GM18499 (cell line): ENCODE results near the gene SERAC1.
"Not testable (repeated sequence)": the region's sequence is repeated elsewhere in the genome, so short reads cannot be mapped to it uniquely, and the experiment has no call there.

Experiments used
- ATAC-seq: cut with Tn5 transposase; IDR thresholded peaks from one replicate; pipeline ENCODE4 v1.9.1; 2021; ENCODE audit warnings: moderate number of reproducible peaks; ENCODE audit not compliant: insufficient read depth, unreplicated experiment

Gene SERAC1

DNA sequence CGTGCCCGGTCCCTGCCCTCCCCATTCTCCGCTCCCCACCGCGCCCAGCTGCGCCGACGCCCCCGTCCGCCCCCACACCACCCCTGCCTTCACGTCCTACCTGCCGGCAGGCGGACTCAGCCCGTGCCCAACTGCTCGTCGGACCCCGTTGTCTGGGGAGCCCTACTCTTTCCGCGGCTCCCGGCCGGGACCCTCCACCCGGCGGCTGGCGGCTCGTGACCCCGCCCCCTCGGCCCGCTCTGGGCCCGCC lies at the start of gene SERAC1:
Gene SERAC1 (minus strand): TSS at position 223 of the 250 bp plus-strand sequence. CDS start 9,899 bp downstream, outside the sequence.
- ATAC-seq, result no peak

DNA sequence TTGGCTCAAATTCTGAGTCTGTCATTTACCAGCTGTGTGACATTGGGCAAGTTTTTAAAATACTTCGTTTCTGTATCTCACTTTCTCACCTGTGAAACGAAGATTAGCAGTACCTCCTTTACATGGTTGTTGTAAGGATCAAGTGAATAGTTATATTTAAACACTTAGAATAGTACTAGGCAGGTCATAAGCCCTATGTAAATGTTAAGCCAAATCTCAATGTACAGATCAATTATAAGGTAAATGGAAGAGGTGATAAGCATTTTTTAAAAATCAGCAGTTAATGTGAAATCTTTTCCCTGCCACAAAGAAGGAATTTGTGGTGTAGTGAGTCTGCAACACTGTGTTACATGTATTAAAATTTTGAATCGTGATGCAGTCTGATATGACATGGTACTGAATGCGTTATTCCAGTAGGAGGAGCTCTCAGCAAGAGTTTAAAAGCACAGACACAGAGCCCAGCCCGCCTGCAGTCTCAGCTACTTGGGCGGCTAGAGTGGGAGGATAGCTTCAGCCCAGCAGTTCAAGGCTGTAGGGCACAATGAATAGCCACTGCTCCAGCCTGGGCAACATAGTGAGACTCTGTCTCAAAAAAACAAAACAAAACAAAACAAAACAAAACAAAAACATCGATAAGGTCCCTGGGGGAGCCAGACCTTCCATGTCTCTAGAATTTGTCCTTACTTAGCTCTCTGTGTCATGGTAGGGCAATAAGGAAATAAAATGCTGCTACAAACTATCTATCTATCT lies 46.0 kb upstream of the SERAC1 start:
- ATAC-seq, result peak; percentile 85

DNA sequence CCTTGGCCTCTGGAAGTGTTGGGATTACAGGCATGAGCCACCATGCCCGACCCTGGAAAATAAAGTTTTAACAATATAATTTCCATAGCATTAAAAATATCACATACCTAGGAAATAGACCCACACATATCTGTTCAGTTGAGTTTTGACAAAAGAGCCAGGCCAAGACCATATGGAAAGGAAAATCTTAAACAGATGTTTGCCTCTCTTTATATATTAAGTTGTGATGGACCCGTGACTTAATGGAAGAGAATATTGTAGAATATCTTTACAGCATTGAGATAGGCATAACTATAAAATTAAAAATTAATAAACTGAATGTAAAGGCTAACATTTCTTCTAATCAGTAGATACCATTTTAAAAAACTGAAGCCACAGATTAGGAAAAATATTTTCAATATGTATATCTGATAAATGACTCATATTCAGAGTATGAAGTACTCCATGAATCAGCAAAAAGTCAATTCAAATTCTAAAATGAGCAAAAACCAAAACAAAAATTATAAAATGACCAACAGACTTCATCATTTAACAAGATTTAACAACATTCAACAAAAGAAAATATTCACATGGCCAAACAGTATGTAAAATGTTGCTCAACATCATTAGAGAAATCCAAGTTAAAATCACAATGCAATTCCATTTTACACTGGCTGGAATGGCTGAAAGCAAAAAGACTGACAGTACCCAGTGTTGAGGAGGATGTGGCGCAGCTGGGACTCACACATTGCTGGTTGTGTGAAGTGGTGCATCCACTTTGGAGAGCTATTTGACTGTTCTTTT lies 43.4 kb upstream of the SERAC1 start:
- ATAC-seq, result no peak

DNA sequence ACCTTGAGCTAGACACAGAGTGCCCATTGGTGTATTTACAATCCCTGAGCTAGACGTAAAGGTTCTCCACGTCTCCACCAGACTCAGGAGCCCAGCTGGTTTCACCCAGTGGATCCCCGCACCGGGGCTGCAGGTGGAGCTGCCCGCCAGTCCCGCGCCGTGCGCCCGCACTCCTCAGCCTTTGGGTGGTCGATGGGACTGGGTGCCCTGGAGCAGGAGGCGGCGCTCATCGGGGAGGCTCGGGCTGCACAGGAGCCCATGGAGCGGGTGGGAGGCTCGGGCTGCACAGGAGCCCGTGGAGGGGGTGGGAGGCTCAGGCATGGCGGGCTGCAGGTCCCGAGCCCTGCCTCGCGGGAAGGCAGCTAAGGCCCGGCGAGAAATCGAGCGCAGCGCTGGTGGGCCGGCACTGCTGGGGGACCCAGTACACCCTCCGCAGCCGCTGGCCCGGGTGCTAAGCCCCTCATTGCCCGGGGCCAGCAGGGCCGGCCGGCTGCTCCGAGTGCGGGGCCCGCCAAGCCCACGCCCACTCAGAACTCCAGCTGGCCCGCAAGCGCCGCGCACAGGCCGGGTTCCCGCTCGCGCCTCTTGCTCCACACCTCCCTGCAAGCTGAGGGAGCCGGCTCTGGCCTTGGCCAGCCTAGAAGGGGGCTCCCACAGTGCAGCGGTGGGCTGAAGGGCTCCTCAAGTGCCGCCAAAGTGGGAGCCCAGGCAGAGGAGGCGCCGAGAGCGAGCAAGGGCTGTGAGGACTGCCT lies 41.7 kb upstream of the SERAC1 start:
- ATAC-seq, result not testable (repeated sequence)

DNA sequence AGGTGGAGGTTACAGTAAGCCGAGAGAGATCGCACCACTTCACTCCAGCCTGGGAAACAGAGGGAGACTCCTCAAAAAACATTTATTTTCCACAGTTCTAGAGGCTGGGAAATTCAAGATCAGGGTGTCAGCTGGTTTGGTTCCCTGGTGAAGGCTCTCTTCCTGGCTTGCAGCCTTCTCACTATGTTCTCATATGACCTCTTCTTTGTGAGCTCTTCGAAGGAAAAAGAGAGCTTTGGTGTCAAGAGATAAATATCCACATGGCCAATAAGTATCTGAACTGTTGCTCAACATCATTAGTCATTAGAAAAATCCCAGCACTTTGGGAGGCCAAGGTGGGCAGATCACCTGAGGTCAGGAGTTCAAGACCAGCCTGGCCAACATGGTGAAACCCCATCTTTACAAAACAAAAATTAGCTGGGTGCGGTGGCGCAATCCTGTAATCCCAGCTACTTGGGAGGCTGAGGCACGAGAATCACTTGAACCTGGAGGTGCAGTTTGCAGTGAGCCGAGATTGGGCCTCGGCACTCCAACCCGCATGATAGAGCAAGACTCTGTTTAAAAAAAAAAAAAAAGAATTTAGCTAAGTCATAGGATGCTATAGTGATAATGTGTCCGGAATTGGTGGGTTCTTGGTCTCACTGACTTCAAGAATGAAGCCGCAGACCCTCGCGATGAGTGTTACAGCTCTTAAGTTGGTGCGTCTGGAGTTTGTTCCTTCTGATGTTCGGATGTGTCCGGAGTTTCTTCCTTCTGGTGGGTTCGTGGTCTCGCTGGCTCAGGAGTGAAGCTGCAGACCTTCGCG lies 40.4 kb upstream of the SERAC1 start:
- ATAC-seq, result not testable (repeated sequence)

DNA sequence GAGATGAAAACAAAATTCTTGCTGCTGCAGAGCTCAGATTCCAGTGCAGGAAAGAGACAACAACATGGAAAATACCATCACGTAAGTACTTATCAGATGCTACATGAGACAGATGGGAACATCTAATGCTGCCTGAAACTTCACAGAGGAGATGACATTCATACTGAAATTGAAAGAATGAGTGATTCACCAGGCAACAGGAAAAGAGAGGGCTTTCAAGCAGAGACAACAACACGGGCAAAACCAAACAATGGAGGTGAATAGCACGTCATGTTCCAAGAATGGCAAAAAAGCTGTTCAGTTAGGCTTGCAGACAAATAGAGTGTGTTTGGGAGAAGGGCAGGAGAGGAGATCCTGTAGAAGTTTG lies 39.3 kb upstream of the SERAC1 start:
- peak; percentile 79 for ATAC-seq

DNA sequence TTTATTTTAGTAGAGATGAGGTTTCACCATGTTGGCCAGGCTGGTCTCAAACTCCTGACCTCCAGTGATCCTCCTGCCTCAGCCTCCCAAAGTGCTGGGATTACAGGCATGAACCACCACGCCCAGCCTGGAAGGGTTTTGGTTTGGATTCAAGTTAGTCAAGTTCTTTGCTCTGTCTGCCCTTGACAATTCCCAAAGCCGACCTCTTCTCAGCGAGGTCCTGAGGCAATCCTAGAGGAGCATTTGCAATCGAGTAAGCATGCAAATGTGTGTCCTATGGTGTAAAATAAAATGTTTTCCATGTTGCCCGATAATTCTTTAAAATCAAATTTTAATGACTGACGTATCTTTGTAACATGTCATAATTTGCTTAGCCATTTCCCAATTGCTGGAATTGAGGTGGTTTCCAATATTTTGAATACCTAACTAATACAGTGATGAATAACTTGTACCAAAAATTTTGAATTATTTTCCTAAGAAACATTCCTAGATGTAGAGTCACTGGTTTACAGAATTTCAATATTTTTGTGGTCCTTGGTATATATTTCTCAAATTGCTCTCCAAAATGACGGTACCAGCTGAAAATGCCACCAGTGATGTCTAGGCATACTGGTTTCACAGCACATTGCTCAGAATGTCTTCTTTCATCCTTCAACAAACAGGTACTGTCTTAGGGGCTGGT lies 38.8 kb upstream of the SERAC1 start:
- no peak for ATAC-seq

DNA sequence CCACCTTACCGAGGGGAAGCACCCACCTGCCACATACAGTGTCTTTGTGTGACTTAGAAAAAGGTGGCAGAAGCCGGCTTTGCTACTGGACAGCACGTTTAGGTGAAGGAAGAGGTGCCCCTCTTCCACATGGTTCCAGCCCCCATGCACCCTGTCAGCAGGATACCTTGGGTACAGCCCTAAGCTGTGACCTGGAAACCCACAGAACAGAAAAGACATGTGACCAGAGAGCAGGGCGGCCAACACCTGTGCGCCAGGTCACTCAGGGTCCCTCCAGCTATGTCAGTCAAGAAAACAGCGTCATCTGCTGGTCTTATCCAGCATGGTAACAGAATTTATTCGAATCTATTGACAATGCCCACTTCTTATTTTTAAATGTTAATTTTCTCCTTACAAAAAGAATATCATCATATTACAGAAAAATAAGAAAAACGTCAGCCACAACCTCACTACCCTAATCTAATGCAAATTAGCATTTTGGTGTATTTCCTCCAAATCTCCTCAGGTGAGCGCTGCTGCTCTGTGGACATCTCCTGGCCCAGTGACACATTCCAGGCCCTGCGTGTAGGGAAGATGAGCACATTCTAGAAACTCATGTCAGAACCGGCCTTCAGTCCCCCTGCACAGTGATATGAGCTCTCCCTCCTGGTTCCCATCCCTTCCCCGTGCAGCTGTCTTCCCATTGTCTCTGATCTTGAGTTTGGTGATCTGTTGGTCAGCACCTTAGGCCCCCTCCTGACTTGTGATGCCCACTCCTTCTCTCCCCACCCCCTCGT lies 37.3 kb upstream of the SERAC1 start:
- ATAC-seq, result no peak

DNA sequence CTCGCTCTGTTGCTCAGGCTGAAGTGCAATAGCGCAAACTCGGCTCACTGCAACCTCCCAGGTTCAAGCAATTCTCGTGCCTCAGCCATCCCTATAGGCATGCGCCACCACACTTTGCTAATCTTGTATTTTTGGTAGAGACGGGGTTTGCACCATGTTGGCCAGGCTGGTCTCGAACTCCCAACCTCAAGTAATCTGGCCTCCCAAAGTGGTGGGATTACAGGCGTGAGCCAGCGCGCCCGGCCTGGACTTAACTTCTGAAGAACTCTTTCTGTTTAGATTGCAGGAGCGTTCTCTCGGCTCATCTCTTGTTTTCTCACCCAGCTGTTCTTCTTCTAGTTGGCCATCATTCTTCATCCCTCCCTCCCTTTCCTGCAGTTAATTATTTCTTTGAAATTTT lies 30.4 kb upstream of the SERAC1 start:
- no peak for ATAC-seq

DNA sequence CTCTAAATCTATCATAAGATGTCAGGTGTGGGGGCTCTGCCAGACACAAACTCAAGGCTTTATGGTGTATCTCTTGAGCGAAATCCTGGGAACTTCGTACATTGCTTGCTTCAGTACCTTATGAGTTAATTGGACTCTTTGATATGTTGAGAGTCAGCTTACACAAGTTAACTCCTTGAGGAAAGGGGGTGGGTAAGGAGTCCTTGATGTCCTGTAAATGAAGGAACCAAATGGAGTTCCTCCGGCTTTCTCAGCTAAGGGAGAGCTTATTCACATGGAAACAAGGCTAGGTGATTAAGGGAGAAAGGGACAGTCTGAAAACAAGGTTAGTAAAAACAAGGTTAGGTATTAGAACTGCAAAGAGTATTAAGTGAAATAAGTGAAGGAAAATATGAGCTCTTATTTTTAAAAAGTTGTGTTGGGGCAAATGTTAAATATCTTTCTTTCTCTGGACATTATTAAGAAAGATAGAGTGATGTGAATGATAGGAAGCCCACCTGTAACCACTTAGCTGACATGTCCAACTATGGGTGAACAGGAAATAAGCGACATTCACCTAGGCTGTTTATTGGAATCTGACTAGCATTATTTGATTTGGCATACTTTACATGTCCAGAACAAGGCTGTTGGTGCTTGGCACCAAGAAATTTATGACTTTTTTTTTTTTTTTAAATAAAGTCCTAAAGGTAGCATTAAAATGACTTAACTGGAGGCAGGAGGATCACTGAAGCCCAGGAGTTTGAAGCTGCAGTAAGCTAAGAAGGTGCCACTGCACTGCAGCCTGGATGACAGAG lies 26.6 kb upstream of the SERAC1 start:
- no peak for ATAC-seq

DNA sequence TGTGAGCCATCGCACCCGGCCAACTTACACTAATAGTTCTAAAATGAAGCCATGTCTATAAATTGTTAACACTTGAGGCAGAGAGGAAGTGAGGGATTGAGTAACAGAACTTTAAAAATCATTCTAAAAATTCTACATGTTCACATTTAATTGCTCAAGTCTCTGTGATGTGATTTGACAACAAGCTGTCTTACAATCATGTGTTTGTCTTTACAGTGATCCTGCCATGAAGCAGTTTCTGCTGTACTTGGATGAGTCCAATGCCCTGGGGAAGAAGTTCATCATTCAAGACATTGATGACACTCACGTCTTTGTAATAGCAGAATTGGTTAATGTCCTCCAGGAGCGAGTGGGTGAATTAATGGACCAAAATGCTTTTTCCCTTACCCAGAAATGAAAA lies 23.7 kb upstream of the SERAC1 start:
- ATAC-seq, result no peak

DNA sequence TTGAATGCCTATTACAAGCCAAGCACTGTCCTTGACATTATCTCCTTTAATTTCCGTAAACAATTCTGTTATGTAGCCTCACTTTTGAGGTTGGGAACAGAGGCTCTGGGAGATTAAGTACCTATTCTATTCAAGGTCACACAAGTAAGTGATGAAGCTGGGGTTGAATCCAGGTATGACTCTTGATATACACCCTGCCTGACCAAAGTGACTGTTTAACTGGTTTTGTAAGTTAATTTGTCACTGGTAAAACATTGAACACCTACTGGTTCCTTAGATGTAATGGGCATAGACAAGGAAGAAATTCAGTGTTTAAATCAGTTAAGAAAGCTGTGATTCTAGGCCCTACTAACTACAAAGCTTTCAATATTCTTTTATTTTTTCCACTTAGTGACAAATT lies 23.0 kb upstream of the SERAC1 start:
- ATAC-seq, result no peak

DNA sequence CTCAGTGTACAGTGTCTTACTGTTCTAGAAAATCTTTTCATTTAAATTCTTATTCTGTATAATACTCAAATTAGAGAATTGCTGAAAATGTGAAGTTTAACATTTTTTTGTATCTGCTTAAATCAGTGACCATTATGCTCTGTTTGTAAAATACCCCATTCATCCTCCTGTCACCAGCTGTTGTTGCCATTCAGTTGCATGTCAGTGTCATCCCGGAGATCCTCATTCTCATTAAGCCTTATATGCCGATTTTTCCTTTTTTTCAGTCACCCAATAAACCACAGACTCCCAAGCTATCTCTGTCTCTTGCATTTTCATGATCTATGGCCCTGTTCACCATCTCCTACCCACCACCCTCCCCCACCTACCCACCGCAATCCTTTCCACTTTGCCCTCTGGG lies 20.5 kb upstream of the SERAC1 start:
- no peak for ATAC-seq

DNA sequence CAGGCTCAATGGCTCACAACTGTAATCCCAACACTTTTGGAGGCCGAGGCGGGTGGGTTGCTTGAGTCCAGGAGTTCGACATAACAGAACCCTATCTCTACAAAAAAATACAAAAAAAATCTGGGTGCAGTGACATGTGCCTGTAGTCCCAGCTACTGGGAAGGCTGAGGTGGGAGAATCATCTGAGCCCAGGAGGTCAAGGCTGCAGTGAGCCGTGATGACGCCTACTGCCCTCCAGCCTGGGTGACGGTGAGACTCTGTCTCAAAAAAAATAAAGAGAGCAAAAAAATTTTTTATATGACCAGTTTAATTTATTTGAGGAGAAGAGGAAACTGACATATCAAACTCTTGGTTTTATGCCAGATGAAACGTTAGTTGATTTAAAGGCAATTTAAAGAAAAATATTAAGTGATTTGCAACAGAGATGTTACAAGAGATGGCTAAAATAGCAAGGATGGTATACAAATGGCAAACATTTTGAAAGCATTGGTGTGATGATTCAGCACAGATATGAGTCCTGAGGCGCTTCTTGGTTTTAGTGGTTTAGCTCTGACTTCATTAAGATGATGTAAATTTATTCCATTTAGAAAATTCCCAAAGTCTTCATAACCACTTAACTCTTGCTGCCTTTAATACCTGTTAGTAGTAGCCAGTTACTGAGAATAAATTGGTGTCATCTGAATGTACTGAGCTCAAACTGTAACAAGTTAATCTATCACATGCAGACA lies 17.8 kb upstream of the SERAC1 start:
- no peak for ATAC-seq

DNA sequence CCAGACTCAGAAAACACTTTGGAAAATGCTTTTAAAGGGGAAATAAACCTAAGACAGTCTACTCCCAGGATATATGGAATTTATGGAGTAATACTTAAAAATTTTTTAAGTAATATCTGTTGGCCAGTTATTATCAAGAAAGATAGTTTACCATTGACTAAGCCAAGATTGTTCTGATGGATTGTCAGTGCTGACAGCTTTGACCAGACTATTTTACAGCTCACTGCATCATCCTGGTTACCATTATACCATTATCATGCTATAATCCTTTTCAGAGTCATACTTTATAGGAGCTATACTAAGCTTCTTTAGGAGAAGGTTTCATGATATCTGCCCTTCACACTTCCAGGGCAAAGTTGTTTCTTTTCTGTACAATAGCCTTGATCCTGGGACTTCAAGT lies 16.5 kb upstream of the SERAC1 start:
- ATAC-seq, result no peak

DNA sequence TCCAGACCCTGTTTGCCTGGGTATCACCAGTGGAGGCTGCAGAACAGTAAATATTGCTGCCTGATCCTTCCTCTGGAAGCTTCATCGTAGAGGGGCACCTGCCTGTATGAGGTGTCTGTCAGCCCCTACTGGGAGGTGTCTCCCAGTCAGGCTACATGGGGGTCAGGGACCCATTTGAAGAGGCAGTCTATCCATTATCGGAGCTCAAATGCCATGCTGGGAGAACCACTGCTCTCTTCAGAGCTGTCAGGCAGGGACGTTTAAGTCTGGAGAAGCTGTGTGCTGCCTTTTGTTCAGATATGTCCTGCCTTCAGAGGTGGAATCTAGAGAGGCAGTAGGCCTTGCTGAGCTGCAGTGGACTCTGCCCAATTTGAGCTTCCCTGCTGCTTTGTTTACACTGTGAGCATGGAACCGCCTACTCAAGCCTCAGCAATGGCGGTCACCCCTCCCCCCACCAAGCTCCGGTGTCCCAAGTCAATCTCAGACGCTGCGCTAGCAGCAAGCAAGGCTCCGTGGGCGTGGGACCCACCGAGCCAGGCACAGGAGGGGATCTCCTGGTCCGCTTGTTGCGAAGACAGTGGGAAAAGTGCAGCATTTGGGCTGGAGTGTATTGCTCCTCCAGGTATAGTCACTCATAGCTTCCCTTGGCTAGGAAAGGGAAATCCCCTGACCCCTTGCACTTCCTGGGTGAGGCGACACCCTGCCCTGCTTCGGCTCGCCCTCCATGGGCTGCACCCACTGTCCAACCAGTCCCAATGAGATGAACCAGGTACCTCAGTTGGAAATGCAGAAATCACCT lies 15.3 kb upstream of the SERAC1 start:
- not testable (repeated sequence) for ATAC-seq

DNA sequence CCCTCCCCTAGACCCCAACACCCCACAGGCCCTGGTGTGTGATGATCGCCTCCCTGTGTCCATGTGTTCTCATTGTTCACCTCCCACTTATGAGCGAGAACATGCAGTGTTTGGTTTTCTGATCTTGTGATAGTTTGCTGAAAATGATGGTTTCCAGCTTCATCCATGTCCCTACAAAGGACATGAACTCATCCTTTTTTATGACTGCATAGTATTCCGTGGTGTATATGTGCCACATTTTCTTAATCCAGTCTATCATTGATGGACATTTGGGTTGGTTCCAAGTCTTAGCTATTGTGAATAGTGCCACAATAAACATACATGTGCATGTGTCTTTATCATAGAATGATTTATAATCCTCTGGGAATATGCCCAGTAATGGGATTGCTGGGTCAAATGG lies 9.7 kb upstream of the SERAC1 start:
- ATAC-seq, result not testable (repeated sequence)
